Psoas muscle (tissue), 8 donors: ENCODE results near the gene ADGRG1. TPM values are rescaled to one million over a fixed set of nuclear protein-coding genes. Genes with fewer than 3 reads are reported as not detected.

Source experiments
- ATAC-seq, 4 donors: fragments of 200-7000 bp; cut with Tn5 transposase; one replicate each; pipeline ENCODE4 v1.9.1; 2020; ENCODE audit warnings: moderate library complexity in 3 of 4, mild to moderate bottlenecking in 2 of 4
- DNase-seq, 2 donors: peaks; one replicate each; pipeline ENCODE4 v3.0.0-alpha.2; 2020
- H3K27ac ChIP-seq: fragments of 200-600 bp; one replicate; pipeline ENCODE4 v1.8.0; 2022
- H3K27me3 ChIP-seq, 3 donors: fragments of 200-600 bp in 1 of 3; one replicate each; pipeline versions ENCODE4 v1.6.1 to v1.8.0; 2013 to 2022; ENCODE audit warnings: low read length in 2 of 3, mild to moderate bottlenecking in 2 of 3, moderate library complexity in 1 of 3; ENCODE audit not compliant: insufficient read depth in 3 of 3
- H3K36me3 ChIP-seq, 2 donors: fragments of 200-600 bp in 1 of 2; one replicate each; pipeline versions ENCODE4 v1.6.1 to v1.8.0; 2013 to 2022; ENCODE audit warnings: low read depth in 1 of 2, mild to moderate bottlenecking in 1 of 2, moderate library complexity in 1 of 2; ENCODE audit not compliant: insufficient read depth in 1 of 2
- H3K4me1 ChIP-seq: fragments of 200-600 bp; one replicate; pipeline ENCODE4 v1.8.0; 2022
- H3K4me3 ChIP-seq: fragments of 200-600 bp; one replicate; pipeline ENCODE4 v1.8.0; 2022; ENCODE audit warnings: mild to moderate bottlenecking
- H3K9me3 ChIP-seq: fragments of 200-600 bp; one replicate; pipeline ENCODE4 v1.8.0; 2022
- WGBS, 3 donors: extraction: QIAGEN DNeasy Blood & Tissue Kit; methylation state at CpG; one replicate each; pipeline versions ENCODE4 v1.1.6 to v1.1.7; 2013; 5-methylcytosine and 5-hydroxymethylcytosine counted together
- intact Hi-C, 2 donors: fragments of 100-400 bp; cut with DNase I; formaldehyde crosslinking; loops; one replicate each; pipeline versions ENCODE4 v1.11.0 to v1.14.2; 2022
- polyA plus RNA-seq, 3 donors: library from polyadenylated mRNA; stranded (reverse); fragments of 200-250 nt; gene quantifications; one replicate each; pipeline ENCODE4 v1.2.3, GENCODE V29; 2013
- total RNA-seq, 4 donors: library from RNA; stranded (reverse); fragmentation: NEBNext Ultra II Directional in 2 of 4; extraction: Animal tissue kit (Norgen Biotek cat#: 25700) in 2 of 4; gene quantifications; one replicate each; pipeline versions ENCODE4 v1.2.1 to v1.2.4, GENCODE V29; 2021 to 2023
- TF ChIP-seq, protein P1 (sequence below): fragments of 200-600 bp; IDR thresholded peaks from one replicate; pipeline ENCODE4 v1.8.0; 2022; ENCODE audit warnings: antibody characterized with exemption
- donor health status: healthy with polysubstance abuse.
- donor health status: DM: no; HTN: no; CAD: no; lungs with moderate emphysema.
- donor health status: Bipolar disorder and iron deficiency.
- donor health status: healthy.
- donor health status: DM: yes; HTN: yes; CAD: no.
- donor health status: DM: no; HTN: no; CAD: no.
- donor health status: DM: no; HTN: no; CAD: no.
- donor health status: DM: yes; HTN: yes; CAD: no.

The ADGRG1 gene
- total and polyA plus RNA-seq, 7 donors: 5.3 to 19.4 (median 14.2) TPM

DNA sequence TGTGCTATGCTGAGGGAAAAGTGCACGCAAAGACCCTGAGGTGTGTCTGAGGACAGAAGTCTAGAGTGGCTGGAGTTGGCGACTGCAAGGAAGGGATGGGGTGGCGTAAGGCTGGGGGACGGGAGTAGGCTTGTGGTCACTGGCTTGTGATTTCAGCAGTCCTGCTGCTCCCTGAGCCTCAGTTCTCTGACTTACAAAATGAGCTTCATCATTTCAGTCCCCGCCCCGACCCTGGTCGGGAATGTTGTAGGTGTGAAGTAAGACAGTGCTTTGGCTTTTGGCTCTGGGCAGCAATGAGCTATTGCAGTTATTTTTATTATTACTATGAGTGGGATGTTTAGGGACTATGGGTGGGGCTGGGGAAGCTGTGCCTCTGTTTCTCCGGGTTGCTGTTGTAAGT lies 8.6 kb downstream of the ADGRG1 start:
- DNase-seq: no peak
- Histone ChIP-seq H3K4me1 (no peaks in the 10 kb centered on the region), H3K27ac (peak overlapping the region; percentile 63), H3K4me3 (no peak overlapping the region), H3K9me3 (no peaks in the 10 kb centered on the region), H3K36me3 (no peaks in the 10 kb centered on the region), H3K27me3 (peaks cover 0 to 7% (median 0%) of the 10 kb centered on the region in 3 donors)
- intact Hi-C loops: no loop called here
- WGBS, 3 donors: 59 to 67% (median 63%) methylated on average over 8 of the region's 8 CpGs
- peak in 2 of 4 donors; percentile 9 to 30 for ATAC-seq
- TF ChIP-seq, protein P1, sequence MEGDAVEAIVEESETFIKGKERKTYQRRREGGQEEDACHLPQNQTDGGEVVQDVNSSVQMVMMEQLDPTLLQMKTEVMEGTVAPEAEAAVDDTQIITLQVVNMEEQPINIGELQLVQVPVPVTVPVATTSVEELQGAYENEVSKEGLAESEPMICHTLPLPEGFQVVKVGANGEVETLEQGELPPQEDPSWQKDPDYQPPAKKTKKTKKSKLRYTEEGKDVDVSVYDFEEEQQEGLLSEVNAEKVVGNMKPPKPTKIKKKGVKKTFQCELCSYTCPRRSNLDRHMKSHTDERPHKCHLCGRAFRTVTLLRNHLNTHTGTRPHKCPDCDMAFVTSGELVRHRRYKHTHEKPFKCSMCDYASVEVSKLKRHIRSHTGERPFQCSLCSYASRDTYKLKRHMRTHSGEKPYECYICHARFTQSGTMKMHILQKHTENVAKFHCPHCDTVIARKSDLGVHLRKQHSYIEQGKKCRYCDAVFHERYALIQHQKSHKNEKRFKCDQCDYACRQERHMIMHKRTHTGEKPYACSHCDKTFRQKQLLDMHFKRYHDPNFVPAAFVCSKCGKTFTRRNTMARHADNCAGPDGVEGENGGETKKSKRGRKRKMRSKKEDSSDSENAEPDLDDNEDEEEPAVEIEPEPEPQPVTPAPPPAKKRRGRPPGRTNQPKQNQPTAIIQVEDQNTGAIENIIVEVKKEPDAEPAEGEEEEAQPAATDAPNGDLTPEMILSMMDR: no peak

DNA sequence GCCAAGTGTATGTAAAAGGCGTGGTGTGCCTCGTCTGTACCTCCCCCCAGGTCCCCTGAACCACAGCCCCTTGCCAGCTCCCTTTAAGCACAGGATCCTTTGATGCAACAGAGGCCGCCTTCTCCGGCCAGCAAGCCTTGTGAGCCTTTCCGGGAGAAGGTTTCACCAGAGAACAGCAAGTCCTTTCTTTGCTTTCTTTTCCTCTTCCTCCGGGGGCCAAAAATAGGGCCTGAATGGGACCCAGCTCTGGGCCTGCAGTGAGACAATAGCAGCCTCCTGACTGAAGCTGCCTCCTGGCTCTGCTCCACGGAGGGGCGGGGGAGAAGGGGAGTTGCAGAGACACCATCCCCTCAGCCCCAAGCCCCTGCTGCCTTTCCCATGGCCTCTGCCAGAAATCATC lies 9.0 kb downstream of the ADGRG1 start:
- intact Hi-C loops: no loop called here
- Histone ChIP-seq H3K4me3 (no peak overlapping the region), H3K27ac (peak overlapping the region; percentile 63), H3K4me1 (no peaks in the 10 kb centered on the region), H3K36me3 (no peaks in the 10 kb centered on the region), H3K9me3 (no peaks in the 10 kb centered on the region), H3K27me3 (peaks cover 0 to 7% (median 0%) of the 10 kb centered on the region in 3 donors)
- peak in 3 of 4 donors; percentile 35 to 58 (median 39) for ATAC-seq
- TF ChIP-seq, protein P1: no peak
- peak in 1 of 2 donors; percentile 69 for DNase-seq
- 23 to 34% (median 27%) methylated on average over 8 of the region's 8 CpGs for WGBS, 3 donors

DNA sequence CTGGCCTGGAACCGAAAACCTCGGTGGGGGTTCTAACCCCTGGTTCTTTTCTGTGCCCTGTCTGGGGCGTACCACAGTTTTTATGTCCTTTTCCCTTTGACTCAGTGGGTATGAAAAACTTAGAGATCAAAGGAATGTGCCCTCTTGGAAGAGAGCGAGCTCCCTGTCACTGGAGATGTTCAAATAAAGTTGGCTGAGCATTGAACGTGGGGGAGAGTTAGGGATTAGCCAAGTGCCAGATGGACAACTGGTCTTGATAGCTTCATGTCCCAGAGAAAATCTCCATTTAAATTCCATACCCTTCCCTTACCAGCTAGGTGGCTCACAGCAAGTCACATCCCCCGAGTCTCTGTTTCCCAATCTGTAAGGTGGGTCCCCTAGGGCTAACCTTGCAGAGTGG lies 9.5 kb downstream of the ADGRG1 start:
- no peaks in the 10 kb centered on the region for H3K4me1 ChIP-seq
- intact Hi-C loops: no loop called here
- TF ChIP-seq, protein P1: no peak
- H3K9me3 ChIP-seq: no peaks in the 10 kb centered on the region
- ATAC-seq (no peak), DNase-seq (no peak)
- H3K27ac ChIP-seq: peak overlapping the region; percentile 54
- H3K36me3 ChIP-seq: no peaks in the 10 kb centered on the region
- H3K4me3 ChIP-seq: no peak overlapping the region
- peaks cover 0 to 7% (median 0%) of the 10 kb centered on the region in 3 donors for H3K27me3 ChIP-seq
- WGBS, 3 donors: 54 to 55% (median 55%) methylated on average over 6 of the region's 6 CpGs

DNA sequence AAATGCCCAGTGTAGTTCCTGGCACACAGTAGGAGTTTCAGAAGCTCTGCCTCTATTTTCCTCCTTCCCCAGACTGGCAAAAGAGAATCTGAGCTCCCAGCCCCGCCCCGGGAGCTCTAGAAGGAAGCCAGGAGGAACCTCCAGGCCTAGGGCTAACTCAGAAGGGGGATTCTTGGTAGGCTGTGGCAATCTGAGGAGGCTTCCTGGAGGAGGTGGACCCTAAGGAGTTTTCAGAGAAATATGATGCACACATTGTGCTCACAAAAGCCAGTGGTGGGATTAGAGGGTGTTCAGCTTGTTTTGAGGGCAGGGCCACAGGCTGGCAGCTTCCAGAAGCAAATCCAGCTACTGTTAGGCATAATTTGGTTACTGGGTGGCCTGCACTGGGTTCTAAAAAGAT lies 10.0 kb downstream of the ADGRG1 start:
- peaks cover 0 to 7% (median 0%) of the 10 kb centered on the region in 3 donors for H3K27me3 ChIP-seq
- intact Hi-C loops: no loop called here
- no peaks in the 10 kb centered on the region for H3K4me1 ChIP-seq

More for the DNA sequence above, 10.0 kb downstream of the ADGRG1 start:
- Histone ChIP-seq H3K4me3 (no peak overlapping the region), H3K36me3 (no peaks in the 10 kb centered on the region), H3K27ac (peak overlapping the region; percentile 54), H3K9me3 (no peaks in the 10 kb centered on the region)
- 71 to 86% (median 86%) methylated on average over 2 of the region's 2 CpGs for whole genome bisulfite sequencing, 3 donors
- ATAC-seq (no peak), DNase-seq (no peak)
- TF ChIP-seq, protein P1: no peak
